HCT116 (cell line): ENCODE results near the gene ARHGAP45. TPM values are rescaled to one million over a fixed set of nuclear protein-coding genes. Genes with fewer than 3 reads are reported as not detected.

Experiments used
- ATAC-seq: fragments of 200-7000 bp; cut with Tn5 transposase; 2 replicates; pipeline ENCODE4 v1.9.1; 2020; ENCODE audit warnings: mild to moderate bottlenecking, moderate library complexity
- BruUV-seq: library from RNA; stranded (reverse); fragments of 400-500 nt; replicated peaks from 2 replicates; lab custom pipeline; 2021; lab: Mats Ljungman, UMichigan
- CTCF ChIA-PET: fragments of 300-600 bp; sonication (Branson Sonifier 250); formaldehyde crosslinking; loops from one replicate; lab custom pipeline; 2021; ENCODE audit warnings: antibody characterized with exemption; lab: Charles Lee
- POLR2A ChIA-PET: fragments of 300-600, 350-600 bp; sonication (Branson Sonifier 250); formaldehyde crosslinking; loops from one replicate; lab custom pipeline; 2021; ENCODE audit warnings: antibody characterized with exemption; lab: Charles Lee
- RAD21 ChIA-PET, 2 experiments: fragments of 300-600 bp; sonication (Branson Sonifier 250); formaldehyde crosslinking; loops; one replicate each; lab custom pipeline; 2023; ENCODE audit warnings: low total read pairs in 2 of 2; ENCODE audit not compliant: uncharacterized antibody in 2 of 2, unreplicated experiment in 2 of 2, low non-redundant PET in 1 of 2; lab: Charles Lee
- DNase-seq: peaks from one replicate; pipeline ENCODE4 v3.0.0-alpha.2; 2010; ENCODE audit warnings: low read depth, low spot score
- H2AFZ ChIP-seq: fragments of 200-600 bp; shearing (Covaris generic), sonication (generic); 2 replicates; pipeline ENCODE4 v1.6.1; 2017; ENCODE audit warnings: low read depth, mixed run types, mixed read lengths, antibody characterized with exemption, low read length; ENCODE audit not compliant: poor library complexity, severe bottlenecking
- H3K27ac ChIP-seq: 2 replicates; pipeline ENCODE4 v1.5.1; 2012; ENCODE audit warnings: low read depth, low read length
- H3K27me3 ChIP-seq: fragments of 200-600 bp; sonication (generic); 2 replicates; pipeline ENCODE4 v1.6.1; 2016; ENCODE audit warnings: mixed run types, low read length, mixed read lengths; ENCODE audit not compliant: insufficient read depth
- H3K36me3 ChIP-seq, 2 experiments: fragments of 200-500 bp in 1 of 2; fragments of 200-600 bp in 1 of 2; sonication (Bioruptor generic) in 1 of 2; sonication (generic) in 1 of 2; 2 replicates each; pipeline versions ENCODE4 v1.5.1 to v1.6.1; 2014 to 2016; ENCODE audit warnings: low read length in 2 of 2, inconsistent platforms in 1 of 2, mixed read lengths in 1 of 2, mixed run types in 1 of 2; ENCODE audit not compliant: insufficient read depth in 2 of 2, control insufficient read depth in 1 of 2
- H3K4me1 ChIP-seq, 2 experiments: fragments of 200-600 bp in 1 of 2; sonication (generic) in 1 of 2; 2 replicates each; pipeline versions ENCODE4 v1.5.1 to v1.6.1; 2012 to 2017; ENCODE audit warnings: low read length in 2 of 2, inconsistent platforms in 1 of 2, mild to moderate bottlenecking in 1 of 2, mixed read lengths in 1 of 2, mixed run types in 1 of 2, moderate library complexity in 1 of 2; ENCODE audit not compliant: insufficient read depth in 2 of 2, control insufficient read depth in 1 of 2
- H3K4me2 ChIP-seq: fragments of 200-600 bp; sonication (generic); 2 replicates; pipeline ENCODE4 v1.6.1; 2017; ENCODE audit warnings: mixed run types, low read length, mixed read lengths
- H3K4me3 ChIP-seq, 2 experiments: fragments of 200-600 bp in 1 of 2; sonication (generic) in 1 of 2; replicated peaks in 1 of 2; 2 replicates each; pipeline ENCODE4 v1.5.1; 2011 to 2016; ENCODE audit warnings: low read length in 2 of 2, control low read depth in 1 of 2, low read depth in 1 of 2, mild to moderate bottlenecking in 1 of 2, mixed read lengths in 1 of 2, mixed run types in 1 of 2
- H3K79me2 ChIP-seq: fragments of 200-600 bp; sonication (generic); 2 replicates; pipeline ENCODE4 v1.6.1; 2017; ENCODE audit warnings: mild to moderate bottlenecking, mixed run types, low read length, moderate library complexity, mixed read lengths; ENCODE audit not compliant: insufficient read depth
- H3K9ac ChIP-seq: fragments of 200-600 bp; sonication (generic); 2 replicates; pipeline ENCODE4 v1.6.1; 2016; ENCODE audit warnings: low read length, mixed read lengths
- H3K9me2 ChIP-seq: fragments of 200-600 bp; sonication (generic), shearing (Covaris generic); 2 replicates; pipeline ENCODE4 v1.6.1; 2017; ENCODE audit warnings: mixed run types, mild to moderate bottlenecking, moderate library complexity; ENCODE audit not compliant: insufficient read depth
- H3K9me3 ChIP-seq, 2 experiments: fragments of 200-500 bp in 1 of 2; fragments of 200-600 bp in 1 of 2; sonication (Bioruptor generic) in 1 of 2; sonication (generic) in 1 of 2; 2 replicates each; pipeline ENCODE4 v1.6.1; 2014 to 2017; ENCODE audit warnings: low read length in 2 of 2, mixed read lengths in 2 of 2, inconsistent platforms in 1 of 2, low read depth in 1 of 2, mild to moderate bottlenecking in 1 of 2, mixed run types in 1 of 2, moderate library complexity in 1 of 2; ENCODE audit not compliant: control insufficient read depth in 1 of 2, insufficient read depth in 1 of 2
- H4K20me1 ChIP-seq: fragments of 200-600 bp; sonication (generic), shearing (Covaris generic); 2 replicates; pipeline ENCODE4 v1.6.1; 2017; ENCODE audit warnings: mixed run types, mild to moderate bottlenecking, moderate library complexity; ENCODE audit not compliant: insufficient read depth
- EGR1 ChIP-seq: IDR thresholded peaks from 2 replicates; pipeline ENCODE4 v1.6.1; 2012; ENCODE audit warnings: low read depth
- ELF1 ChIP-seq: IDR thresholded peaks from 2 replicates; pipeline ENCODE4 v1.6.1; 2012; ENCODE audit warnings: low read depth, borderline replicate concordance
- EZH2phosphoT487 ChIP-seq: fragments of 200-600 bp; IDR thresholded peaks from 2 replicates; pipeline ENCODE4 v1.6.1; 2018; ENCODE audit warnings: antibody characterized with exemption, borderline replicate concordance
- FOSL1 ChIP-seq: IDR thresholded peaks from 2 replicates; pipeline ENCODE4 v1.6.1; 2012; ENCODE audit warnings: low read depth
- JUND ChIP-seq: IDR thresholded peaks from 2 replicates; pipeline ENCODE4 v1.6.1; 2012
- POLR2A ChIP-seq: IDR thresholded peaks from 2 replicates; pipeline ENCODE4 v1.7.0; 2011; ENCODE audit warnings: borderline replicate concordance; ENCODE audit not compliant: insufficient read depth, insufficient read length; ENCODE audit errors: extremely low read depth
- SP1 ChIP-seq: IDR thresholded peaks from 2 replicates; pipeline ENCODE4 v1.6.1; 2012; ENCODE audit warnings: low read depth
- SRF ChIP-seq: IDR thresholded peaks from 2 replicates; pipeline ENCODE4 v1.6.1; 2012; ENCODE audit warnings: low read depth
- TCF7L2 ChIP-seq: IDR thresholded peaks from 2 replicates; pipeline ENCODE4 v1.7.0; 2011; ENCODE audit warnings: borderline replicate concordance, inconsistent platforms; ENCODE audit not compliant: insufficient read depth, insufficient read length; ENCODE audit errors: extremely low read depth
- ZBTB33 ChIP-seq: IDR thresholded peaks from 2 replicates; pipeline ENCODE4 v1.6.1; 2011; ENCODE audit warnings: mild to moderate bottlenecking, low read length, moderate library complexity; ENCODE audit not compliant: insufficient replicate concordance; ENCODE audit errors: extremely low read depth
- ZFX ChIP-seq: fragments of 450-650 bp; IDR thresholded peaks from 2 replicates; pipeline ENCODE4 v1.6.1; 2017
- ZNF274 ChIP-seq: fragments of 200-500 bp; sonication (Bioruptor generic); IDR thresholded peaks from 2 replicates; pipeline ENCODE4 v1.6.1; 2014; ENCODE audit warnings: mild to moderate bottlenecking, low read depth, low read length, inconsistent platforms
- intact Hi-C: fragments of 100-400 bp; cut with micrococcal nuclease; formaldehyde crosslinking; loops from 2 replicates; pipeline ENCODE4 v1.10.0; 2022
- total RNA-seq: library from RNA; stranded (reverse); gene quantifications from one replicate; pipeline ENCODE4 v1.2.1, GENCODE V29; 2021; ENCODE audit not compliant: unreplicated experiment
- TF ChIP-seq, protein P1 (sequence below): IDR thresholded peaks from 2 replicates; pipeline ENCODE4 v1.6.1; 2012

Gene ARHGAP45
- total RNA-seq, 1 experiment from 2014 or later: 30.4 TPM

- H3K4me1 ChIP-seq: peaks cover 0 to 17% of the 10 kb centered on the region in 2 experiments; a peak in 3 of 4 replicates
- TF ChIP-seq ZBTB33 (no peak), EZH2phosphoT487 (no peak), FOSL1 (no peak), SRF (no peak), SP1 (no peak), ZFX (no peak), ELF1 (no peak), TCF7L2 (no peak), JUND (no peak), POLR2A (no peak), EGR1 (no peak), ZNF274 (no peak)
- TF ChIP-seq, protein P1, sequence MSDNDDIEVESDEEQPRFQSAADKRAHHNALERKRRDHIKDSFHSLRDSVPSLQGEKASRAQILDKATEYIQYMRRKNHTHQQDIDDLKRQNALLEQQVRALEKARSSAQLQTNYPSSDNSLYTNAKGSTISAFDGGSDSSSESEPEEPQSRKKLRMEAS: no peak
- TF ChIP-seq, all 23 proteins: peak for 0
- no peaks in the 10 kb centered on the region for H3K9me3 ChIP-seq
- intact Hi-C loops: no loop called here
- no peak overlapping the region for H3K4me2 ChIP-seq
- POLR2A ChIA-PET: no interaction called here
- no peak overlapping the region for H2AFZ ChIP-seq
- peaks cover 19% of the 10 kb centered on the region; the same call in 1 of the 2 replicates for H3K79me2 ChIP-seq
- no peak for ATAC-seq
- no TSS peak for BruUV-seq
- no peak overlapping the region for H3K9ac ChIP-seq
- H4K20me1 ChIP-seq: no peaks in the 10 kb centered on the region
- H3K4me3 ChIP-seq: no peak overlapping the region
- H3K27me3 ChIP-seq: no peaks in the 10 kb centered on the region
- RAD21 ChIA-PET: interaction anchor here in 1 of 2 experiments (0.6 kb wide), 1 partner anchor 76 kb away, joined by 6 read pairs; no protein-coding TSS in a partner anchor
- DNase-seq: no peak
- H3K36me3 ChIP-seq: peaks cover 12 to 38% of the 10 kb centered on the region in 2 experiments; a peak in 3 of 4 replicates
- peak overlapping the region; percentile 35; the same call in 1 of the 2 replicates for H3K27ac ChIP-seq
- CTCF ChIA-PET: no interaction called here
- no peaks in the 10 kb centered on the region for H3K9me2 ChIP-seq
These were observed 58.9 kb downstream of the ARHGAP45 start for GRCh38 chr19:1125601-1126467.
